Left ventricle myocardium inferior (tissue), 1 donor: ENCODE data around the gene BRWD1. TPM values are rescaled to one million over a fixed set of nuclear protein-coding genes. Genes with fewer than 3 reads are reported as not detected.
A peak's percentile ranks its signal among the peaks of the same experiment; 100 is the strongest.

Source experiments
- DNase-seq: peaks from one replicate; pipeline ENCODE4 v3.0.0-alpha.2; 2020
- H3K27ac ChIP-seq: fragments of 200-600 bp; replicated peaks from 2 replicates; pipeline ENCODE4 v1.8.0; 2021
- H3K27me3 ChIP-seq: fragments of 200-600 bp; 2 replicates; pipeline ENCODE4 v1.8.0; 2021; ENCODE audit warnings: low read depth
- H3K36me3 ChIP-seq: fragments of 200-600 bp; 2 replicates; pipeline ENCODE4 v1.8.0; 2021
- H3K4me1 ChIP-seq: fragments of 200-600 bp; 2 replicates; pipeline ENCODE4 v1.8.0; 2021
- H3K4me3 ChIP-seq: fragments of 200-600 bp; 2 replicates; pipeline ENCODE4 v1.8.0; 2021; ENCODE audit warnings: mild to moderate bottlenecking, moderate library complexity
- H3K9me3 ChIP-seq: fragments of 200-600 bp; replicated peaks from 2 replicates; pipeline ENCODE4 v1.8.0; 2021
- intact Hi-C: fragments of 100-400 bp; cut with micrococcal nuclease; formaldehyde crosslinking; loops from one replicate; pipeline ENCODE4 v1.11.0; 2022
- total RNA-seq: library from RNA; stranded (reverse); fragmentation: NEBNext Ultra II Directional; extraction: Animal tissue kit (Norgen Biotek cat#: 25700); gene quantifications from one replicate; pipeline ENCODE4 v1.2.1, GENCODE V29; 2021
- TF ChIP-seq, protein P1 (sequence below): fragments of 200-600 bp; IDR thresholded peaks from 2 replicates; pipeline ENCODE4 v1.8.0; 2021; ENCODE audit warnings: antibody characterized with exemption, mild to moderate bottlenecking, borderline replicate concordance
- donor health status: DM: no; HTN: yes; CAD: no; lungs with severe emphysema.

BRWD1 gene
- total RNA-seq, 1 donor from 2014 or later, result 34.9 TPM

DNA sequence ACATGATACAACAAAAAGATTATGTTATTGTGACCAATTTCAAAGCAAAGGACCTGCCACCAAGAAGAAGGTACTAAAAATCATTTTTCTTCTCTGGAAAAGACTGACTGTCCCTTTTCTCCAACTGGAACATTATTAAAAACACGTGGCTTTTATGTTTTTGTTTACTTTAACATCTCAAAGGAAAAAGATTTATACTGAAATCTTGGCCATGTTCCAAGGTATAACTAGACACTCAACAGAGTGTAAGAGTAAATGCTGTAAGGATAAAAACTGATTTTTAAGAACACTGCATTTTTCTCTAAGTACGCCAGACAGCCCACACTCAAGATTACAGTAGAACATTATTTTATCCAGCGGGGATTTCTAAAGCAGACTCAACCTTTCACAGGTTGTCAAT lies 62.1 kb downstream of the BRWD1 start:
- Histone ChIP-seq H3K27ac (peak overlapping the region; percentile 53), H3K27me3 (no peaks in the 10 kb centered on the region), H3K4me1 (peaks cover 28% of the 10 kb centered on the region), H3K36me3 (peaks cover 63% of the 10 kb centered on the region), H3K4me3 (no peak overlapping the region), H3K9me3 (no peaks in the 10 kb centered on the region)
- intact Hi-C loops, result no loop called here
- no peak for DNase-seq
- TF ChIP-seq, protein P1, sequence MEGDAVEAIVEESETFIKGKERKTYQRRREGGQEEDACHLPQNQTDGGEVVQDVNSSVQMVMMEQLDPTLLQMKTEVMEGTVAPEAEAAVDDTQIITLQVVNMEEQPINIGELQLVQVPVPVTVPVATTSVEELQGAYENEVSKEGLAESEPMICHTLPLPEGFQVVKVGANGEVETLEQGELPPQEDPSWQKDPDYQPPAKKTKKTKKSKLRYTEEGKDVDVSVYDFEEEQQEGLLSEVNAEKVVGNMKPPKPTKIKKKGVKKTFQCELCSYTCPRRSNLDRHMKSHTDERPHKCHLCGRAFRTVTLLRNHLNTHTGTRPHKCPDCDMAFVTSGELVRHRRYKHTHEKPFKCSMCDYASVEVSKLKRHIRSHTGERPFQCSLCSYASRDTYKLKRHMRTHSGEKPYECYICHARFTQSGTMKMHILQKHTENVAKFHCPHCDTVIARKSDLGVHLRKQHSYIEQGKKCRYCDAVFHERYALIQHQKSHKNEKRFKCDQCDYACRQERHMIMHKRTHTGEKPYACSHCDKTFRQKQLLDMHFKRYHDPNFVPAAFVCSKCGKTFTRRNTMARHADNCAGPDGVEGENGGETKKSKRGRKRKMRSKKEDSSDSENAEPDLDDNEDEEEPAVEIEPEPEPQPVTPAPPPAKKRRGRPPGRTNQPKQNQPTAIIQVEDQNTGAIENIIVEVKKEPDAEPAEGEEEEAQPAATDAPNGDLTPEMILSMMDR, result no peak

DNA sequence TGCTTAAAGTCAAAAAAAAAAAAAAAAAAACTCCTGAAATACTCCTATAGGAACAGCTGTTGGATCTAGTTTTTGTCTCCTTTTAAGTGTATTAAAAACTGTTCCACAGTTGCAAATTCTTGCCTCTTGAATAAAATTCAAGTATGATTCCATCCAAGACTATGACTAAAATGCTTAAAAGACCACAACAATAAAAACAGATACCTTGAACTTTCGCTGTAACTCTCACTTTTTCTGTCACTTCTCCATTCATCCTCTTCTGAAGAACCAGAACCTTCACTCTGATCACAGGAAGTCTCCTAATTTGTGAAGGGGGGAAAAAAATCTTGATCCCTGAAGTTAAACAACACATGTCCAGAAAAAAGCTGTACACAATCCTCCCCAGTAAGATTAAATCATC lies 75.2 kb downstream of the BRWD1 start:
- Histone ChIP-seq H3K4me3 (no peak overlapping the region), H3K27me3 (no peaks in the 10 kb centered on the region), H3K9me3 (no peaks in the 10 kb centered on the region), H3K36me3 (peaks cover 75% of the 10 kb centered on the region), H3K4me1 (no peaks in the 10 kb centered on the region), H3K27ac (no peak overlapping the region)
- TF ChIP-seq, protein P1, result no peak
- intact Hi-C loops, result no loop called here
- no peak for DNase-seq

DNA sequence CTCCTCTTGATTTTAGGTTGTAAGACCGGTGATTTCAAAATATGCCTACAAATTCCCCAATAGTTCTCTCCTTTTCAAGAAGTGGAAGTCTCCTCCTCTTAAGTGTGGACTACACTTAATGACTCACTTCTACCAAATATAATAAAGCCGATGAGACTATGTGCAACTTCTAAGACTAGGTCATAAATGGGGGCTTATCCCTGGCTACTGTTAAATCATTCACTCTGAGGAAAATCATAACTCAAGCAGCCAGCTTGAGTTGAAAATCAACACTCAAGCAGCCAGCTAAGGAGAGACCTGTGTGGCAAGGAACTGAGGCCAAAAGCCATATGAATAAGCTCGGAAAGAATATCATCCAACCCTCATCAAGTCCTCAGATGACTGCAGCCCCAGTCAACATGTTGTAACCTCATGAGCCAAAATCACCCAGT lies 80.6 kb downstream of the BRWD1 start:
- Histone ChIP-seq H3K36me3 (peaks cover 83% of the 10 kb centered on the region), H3K4me1 (no peaks in the 10 kb centered on the region), H3K27me3 (no peaks in the 10 kb centered on the region), H3K27ac (no peak overlapping the region), H3K4me3 (no peak overlapping the region), H3K9me3 (no peaks in the 10 kb centered on the region)
- TF ChIP-seq, protein P1, result no peak
- no peak for DNase-seq
- intact Hi-C loops, result no loop called here

DNA sequence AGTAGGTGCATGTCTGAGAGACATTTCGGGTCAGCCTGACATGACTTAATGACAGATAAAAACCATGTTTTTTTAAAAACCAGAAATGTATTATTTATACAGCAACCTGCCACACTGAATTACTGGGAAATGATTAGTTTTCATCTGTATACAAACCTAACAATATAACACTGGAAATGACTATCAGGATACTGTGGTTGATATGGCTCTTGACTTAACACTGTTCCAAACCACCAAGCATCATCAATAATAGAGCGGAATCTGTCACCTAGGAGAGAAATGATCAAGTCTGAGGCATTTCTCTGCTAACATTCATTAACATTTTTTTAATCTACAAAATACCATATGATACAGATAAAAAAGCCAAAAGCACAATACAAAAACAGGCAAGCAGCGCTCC lies 88.5 kb downstream of the BRWD1 start:
- Histone ChIP-seq H3K4me1 (peaks cover 17% of the 10 kb centered on the region), H3K4me3 (no peak overlapping the region), H3K27ac (no peak overlapping the region), H3K27me3 (no peaks in the 10 kb centered on the region), H3K9me3 (no peaks in the 10 kb centered on the region), H3K36me3 (peaks cover 72% of the 10 kb centered on the region)
- DNase-seq, result no peak
- TF ChIP-seq, protein P1, result no peak
- intact Hi-C loops, result no loop called here

DNA sequence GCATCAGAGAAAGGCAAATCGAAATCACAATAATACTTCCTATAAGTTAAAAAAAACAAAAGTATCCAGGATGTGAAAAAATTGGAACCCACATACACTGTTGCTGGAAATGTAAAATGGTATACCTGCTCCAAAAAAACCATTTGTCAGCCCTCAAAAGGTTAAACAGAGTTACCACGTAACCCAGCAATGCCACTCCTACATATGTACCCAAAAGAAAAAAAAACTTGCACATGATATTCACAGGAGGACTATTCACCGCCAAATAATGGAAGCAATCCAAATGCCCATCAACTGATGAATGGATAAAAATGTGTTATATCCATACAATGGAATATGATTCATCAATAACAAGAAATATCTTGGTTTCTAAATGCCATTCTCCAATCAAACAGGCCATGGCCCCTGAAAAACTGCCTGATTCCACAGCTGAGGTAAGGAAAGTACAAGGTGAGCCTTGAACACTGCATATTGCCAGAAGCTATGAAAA lies 91.4 kb downstream of the BRWD1 start:
- TF ChIP-seq, protein P1, result no peak
- intact Hi-C loops, result no loop called here
- Histone ChIP-seq H3K4me1 (peaks cover 20% of the 10 kb centered on the region), H3K36me3 (peaks cover 71% of the 10 kb centered on the region), H3K27me3 (no peaks in the 10 kb centered on the region), H3K4me3 (no peak overlapping the region), H3K9me3 (no peaks in the 10 kb centered on the region), H3K27ac (no peak overlapping the region)
- DNase-seq, result no peak
